HG03565 (cell line): ENCODE results near the gene ASPM.

Source experiments
- ATAC-seq: cut with Tn5 transposase; IDR thresholded peaks from one replicate; pipeline ENCODE4 v1.9.1; 2021; ENCODE audit warnings: mild to moderate bottlenecking, moderate library complexity; ENCODE audit not compliant: unreplicated experiment

ASPM gene

GRCh38 chr1:197146101-197147095 lies at the start of gene ASPM:
Gene ASPM, minus strand, starts transcription at chr1:197146669. Its CDS starts 232 bp downstream, at chr1:197146437.
- peak; percentile 95 for ATAC-seq

- ATAC-seq = no peak
Measured at GRCh38 chr1:197195100-197195499, 48.6 kb upstream of the ASPM start.

- ATAC-seq = no peak
Measured at GRCh38 chr1:197184190-197184589, 37.7 kb upstream of the ASPM start.

GRCh38 chr1:197183195-197183748 lies 36.8 kb upstream of the ASPM start:
- ATAC-seq = no peak

- ATAC-seq = no peak
Measured at GRCh38 chr1:197182716-197183115, 36.2 kb upstream of the ASPM start.

GRCh38 chr1:197181982-197182381 lies 35.5 kb upstream of the ASPM start:
- peak; percentile 44 for ATAC-seq

GRCh38 chr1:197180252-197180878 lies 33.9 kb upstream of the ASPM start:
- peak; percentile 49 for ATAC-seq

- ATAC-seq = peak; percentile 72
Measured at GRCh38 chr1:197178998-197179397, 32.5 kb upstream of the ASPM start.

- ATAC-seq = no peak
Measured at GRCh38 chr1:197174818-197175217, 28.3 kb upstream of the ASPM start.

- no peak for ATAC-seq
Measured at GRCh38 chr1:197173571-197174507, 27.4 kb upstream of the ASPM start.

GRCh38 chr1:197171531-197171930 lies 25.1 kb upstream of the ASPM start:
- ATAC-seq = no peak

- ATAC-seq = no peak
Measured at GRCh38 chr1:197170538-197170937, 24.1 kb upstream of the ASPM start.

- no peak for ATAC-seq
Measured at GRCh38 chr1:197159461-197159860, 13.0 kb upstream of the ASPM start.

GRCh38 chr1:197156692-197157091 lies 10.2 kb upstream of the ASPM start:
- no peak for ATAC-seq

- ATAC-seq = no peak
Measured at GRCh38 chr1:197152662-197153061, 6.2 kb upstream of the ASPM start.

- no peak for ATAC-seq
Measured at GRCh38 chr1:197151185-197151584, 4.7 kb upstream of the ASPM start.

GRCh38 chr1:197150336-197151005 lies 4.0 kb upstream of the ASPM start:
- ATAC-seq = no peak

GRCh38 chr1:197149340-197149739 lies 2.9 kb upstream of the ASPM start:
- ATAC-seq = no peak

- ATAC-seq = no peak
Measured at GRCh38 chr1:197145446-197146024, 934 bp downstream of the ASPM start.
